Measurements from ENCODE around the gene CDC42EP5.
A peak's percentile ranks its signal among the peaks of the same experiment; 100 is the strongest.

DNA sequence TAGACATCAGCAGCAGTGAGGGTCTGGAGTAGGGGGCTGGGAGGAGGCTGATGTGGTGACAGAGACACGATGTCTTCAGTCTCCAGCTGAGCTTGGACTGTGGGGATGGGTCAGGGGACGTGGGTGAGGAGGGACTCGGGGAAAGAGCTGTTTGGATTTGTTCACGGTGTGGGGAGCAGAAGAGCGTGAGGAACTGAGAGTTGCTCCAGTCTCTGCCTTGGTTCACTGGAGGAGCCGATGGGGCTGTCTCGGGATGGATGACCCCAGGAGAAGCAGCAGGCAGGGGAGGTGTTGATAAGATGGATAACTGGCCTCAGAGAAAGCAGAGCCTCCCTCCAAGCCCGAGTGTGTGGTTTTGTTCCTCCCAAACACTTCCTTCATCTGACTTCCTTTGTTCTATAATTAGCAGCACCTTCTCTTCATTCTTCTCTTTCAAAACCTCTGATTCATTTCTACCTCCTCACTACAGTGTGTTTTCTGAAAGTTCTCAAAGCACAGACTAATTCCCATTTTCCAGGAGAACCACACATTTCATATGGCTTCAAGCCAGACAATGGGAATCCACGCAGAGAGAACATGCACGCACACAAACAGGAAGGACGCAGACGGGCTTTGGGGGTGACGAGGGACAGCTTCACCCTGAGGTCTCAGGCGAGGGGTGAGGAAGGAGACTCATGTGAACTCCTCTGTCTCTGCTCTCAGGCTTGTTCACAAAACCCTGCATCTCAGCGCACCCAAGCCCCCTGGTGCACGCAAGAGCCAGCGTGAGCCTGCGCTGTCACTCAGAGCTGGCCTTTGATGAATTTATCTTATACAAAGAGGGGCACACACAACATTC is 48.1 kb upstream of the CDC42EP5 start:
- TF ChIP-seq, protein P1, sequence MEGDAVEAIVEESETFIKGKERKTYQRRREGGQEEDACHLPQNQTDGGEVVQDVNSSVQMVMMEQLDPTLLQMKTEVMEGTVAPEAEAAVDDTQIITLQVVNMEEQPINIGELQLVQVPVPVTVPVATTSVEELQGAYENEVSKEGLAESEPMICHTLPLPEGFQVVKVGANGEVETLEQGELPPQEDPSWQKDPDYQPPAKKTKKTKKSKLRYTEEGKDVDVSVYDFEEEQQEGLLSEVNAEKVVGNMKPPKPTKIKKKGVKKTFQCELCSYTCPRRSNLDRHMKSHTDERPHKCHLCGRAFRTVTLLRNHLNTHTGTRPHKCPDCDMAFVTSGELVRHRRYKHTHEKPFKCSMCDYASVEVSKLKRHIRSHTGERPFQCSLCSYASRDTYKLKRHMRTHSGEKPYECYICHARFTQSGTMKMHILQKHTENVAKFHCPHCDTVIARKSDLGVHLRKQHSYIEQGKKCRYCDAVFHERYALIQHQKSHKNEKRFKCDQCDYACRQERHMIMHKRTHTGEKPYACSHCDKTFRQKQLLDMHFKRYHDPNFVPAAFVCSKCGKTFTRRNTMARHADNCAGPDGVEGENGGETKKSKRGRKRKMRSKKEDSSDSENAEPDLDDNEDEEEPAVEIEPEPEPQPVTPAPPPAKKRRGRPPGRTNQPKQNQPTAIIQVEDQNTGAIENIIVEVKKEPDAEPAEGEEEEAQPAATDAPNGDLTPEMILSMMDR (IDR thresholded peaks at IDR 0.05; ENCODE audit: insufficient read depth, low read length), result no peak
- TF ChIP-seq, protein P2, sequence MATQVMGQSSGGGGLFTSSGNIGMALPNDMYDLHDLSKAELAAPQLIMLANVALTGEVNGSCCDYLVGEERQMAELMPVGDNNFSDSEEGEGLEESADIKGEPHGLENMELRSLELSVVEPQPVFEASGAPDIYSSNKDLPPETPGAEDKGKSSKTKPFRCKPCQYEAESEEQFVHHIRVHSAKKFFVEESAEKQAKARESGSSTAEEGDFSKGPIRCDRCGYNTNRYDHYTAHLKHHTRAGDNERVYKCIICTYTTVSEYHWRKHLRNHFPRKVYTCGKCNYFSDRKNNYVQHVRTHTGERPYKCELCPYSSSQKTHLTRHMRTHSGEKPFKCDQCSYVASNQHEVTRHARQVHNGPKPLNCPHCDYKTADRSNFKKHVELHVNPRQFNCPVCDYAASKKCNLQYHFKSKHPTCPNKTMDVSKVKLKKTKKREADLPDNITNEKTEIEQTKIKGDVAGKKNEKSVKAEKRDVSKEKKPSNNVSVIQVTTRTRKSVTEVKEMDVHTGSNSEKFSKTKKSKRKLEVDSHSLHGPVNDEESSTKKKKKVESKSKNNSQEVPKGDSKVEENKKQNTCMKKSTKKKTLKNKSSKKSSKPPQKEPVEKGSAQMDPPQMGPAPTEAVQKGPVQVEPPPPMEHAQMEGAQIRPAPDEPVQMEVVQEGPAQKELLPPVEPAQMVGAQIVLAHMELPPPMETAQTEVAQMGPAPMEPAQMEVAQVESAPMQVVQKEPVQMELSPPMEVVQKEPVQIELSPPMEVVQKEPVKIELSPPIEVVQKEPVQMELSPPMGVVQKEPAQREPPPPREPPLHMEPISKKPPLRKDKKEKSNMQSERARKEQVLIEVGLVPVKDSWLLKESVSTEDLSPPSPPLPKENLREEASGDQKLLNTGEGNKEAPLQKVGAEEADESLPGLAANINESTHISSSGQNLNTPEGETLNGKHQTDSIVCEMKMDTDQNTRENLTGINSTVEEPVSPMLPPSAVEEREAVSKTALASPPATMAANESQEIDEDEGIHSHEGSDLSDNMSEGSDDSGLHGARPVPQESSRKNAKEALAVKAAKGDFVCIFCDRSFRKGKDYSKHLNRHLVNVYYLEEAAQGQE (IDR thresholded peaks at IDR 0.05; ENCODE audit: insufficient replicate concordance, low read depth), result peak; percentile 26
- TF ChIP-seq POLR2AphosphoS5 (IDR thresholded peaks at IDR 0.05; ENCODE audit: low read depth), result no peak

Data from HL-60 (cell line).